Activated CD8-positive, alpha-beta T cell treated with anti-CD3 and anti-CD28 coated beads for 36 hours (primary cell): ENCODE measurements around the gene AGBL1. TPM values are rescaled to one million over a fixed set of nuclear protein-coding genes. Genes with fewer than 3 reads are reported as not detected.

Experiments used
- ATAC-seq: fragments of 200-7000 bp; cut with Tn5 transposase; one replicate; pipeline ENCODE4 v1.10.0; 2021; ENCODE audit warnings: mild to moderate bottlenecking, moderate library complexity
- CTCF ChIA-PET: fragments of 350-600 bp; sonication (Branson Sonifier 250); formaldehyde crosslinking; loops from one replicate; lab custom pipeline; 2021; ENCODE audit warnings: antibody characterized with exemption; lab: Charles Lee
- POLR2A ChIA-PET: fragments of 350-600 bp; sonication (Branson Sonifier 250); formaldehyde crosslinking; loops from one replicate; lab custom pipeline; 2021; ENCODE audit warnings: antibody characterized with exemption; lab: Charles Lee
- DNase-seq: peaks from one replicate; pipeline ENCODE4 v3.0.0-alpha.2; 2020
- H3K27ac Mint-ChIP-seq: one replicate; pipeline ENCODE4 v1.8.0; 2021; ENCODE audit warnings: mild to moderate bottlenecking, mixed read lengths
- H3K27me3 Mint-ChIP-seq: one replicate; pipeline ENCODE4 v1.8.0; 2021; ENCODE audit warnings: mixed read lengths
- H3K36me3 Mint-ChIP-seq: one replicate; pipeline ENCODE4 v1.8.0; 2021; ENCODE audit warnings: low read depth, mixed read lengths
- H3K4me1 Mint-ChIP-seq: one replicate; pipeline ENCODE4 v1.8.0; 2021; ENCODE audit warnings: low read depth, mixed read lengths
- H3K4me3 Mint-ChIP-seq: one replicate; pipeline ENCODE4 v1.8.0; 2021; ENCODE audit warnings: mild to moderate bottlenecking, moderate library complexity, mixed read lengths
- H3K9me3 Mint-ChIP-seq: one replicate; pipeline ENCODE4 v1.8.0; 2021; ENCODE audit warnings: mixed read lengths
- CTCF ChIP-seq: fragments of 200-600 bp; IDR thresholded peaks from one replicate; pipeline ENCODE4 v1.8.0; 2022; ENCODE audit warnings: antibody characterized with exemption, mild to moderate bottlenecking
- intact Hi-C: fragments of 100-400 bp; cut with micrococcal nuclease; formaldehyde crosslinking; loops from one replicate; pipeline ENCODE4 v1.10.0; 2022
- total RNA-seq, 2 experiments: library from RNA; stranded (reverse); gene quantifications; one replicate each; pipeline ENCODE4 v1.2.3, GENCODE V29; 2021

AGBL1 gene
- total RNA-seq, 2 experiments from 2014 or later: not detected

- POLR2A ChIA-PET: no interaction called here
- H3K4me1 Mint-ChIP-seq: no peaks in the 10 kb centered on the region
- intact Hi-C loops: no loop called here
- H3K27ac Mint-ChIP-seq: no peak overlapping the region
- H3K4me3 Mint-ChIP-seq: no peak overlapping the region
- ATAC-seq (no peak), DNase-seq (no peak)
- H3K36me3 Mint-ChIP-seq: no peaks in the 10 kb centered on the region
- H3K9me3 Mint-ChIP-seq: peaks cover 6% of the 10 kb centered on the region
- H3K27me3 Mint-ChIP-seq: peaks cover 6% of the 10 kb centered on the region
- no peak for TF ChIP-seq CTCF
- CTCF ChIA-PET: no interaction called here
Observed at GRCh38 chr15:86064326-86064725, 15.3 kb upstream of the AGBL1 start.

GRCh38 chr15:86066174-86066834, 13.4 kb upstream of the AGBL1 start:
- H3K27me3 Mint-ChIP-seq: peaks cover 6% of the 10 kb centered on the region

GRCh38 chr15:86073281-86073680, 6.4 kb upstream of the AGBL1 start:
- H3K36me3 Mint-ChIP-seq: no peaks in the 10 kb centered on the region
- peaks cover 2% of the 10 kb centered on the region for H3K27me3 Mint-ChIP-seq
- intact Hi-C loops: no loop called here
- DNase-seq (no peak), ATAC-seq (no peak)
- H3K9me3 Mint-ChIP-seq: no peaks in the 10 kb centered on the region
- H3K4me1 Mint-ChIP-seq: no peaks in the 10 kb centered on the region
- TF ChIP-seq CTCF: no peak
- ChIA-PET CTCF (no interaction called here), POLR2A (no interaction called here)
- H3K4me3 Mint-ChIP-seq: no peak overlapping the region
- H3K27ac Mint-ChIP-seq: no peak overlapping the region

More at GRCh38 chr15:86066174-86066834, 13.4 kb upstream of the AGBL1 start:
- H3K4me3 Mint-ChIP-seq: no peak overlapping the region
- TF ChIP-seq CTCF: no peak
- DNase-seq: no peak
- H3K4me1 Mint-ChIP-seq: no peaks in the 10 kb centered on the region
- H3K27ac Mint-ChIP-seq: no peak overlapping the region
- ChIA-PET CTCF (no interaction called here), POLR2A (no interaction called here)
- no peak for ATAC-seq
- no peaks in the 10 kb centered on the region for H3K36me3 Mint-ChIP-seq
- peaks cover 6% of the 10 kb centered on the region for H3K9me3 Mint-ChIP-seq
- intact Hi-C loops: no loop called here

- Mint-ChIP-seq H3K36me3 (no peaks in the 10 kb centered on the region), H3K4me3 (no peak overlapping the region), H3K27me3 (peaks cover 2% of the 10 kb centered on the region), H3K27ac (no peak overlapping the region), H3K4me1 (no peaks in the 10 kb centered on the region), H3K9me3 (no peaks in the 10 kb centered on the region)
- no peak for DNase-seq
- ChIA-PET CTCF (no interaction called here), POLR2A (no interaction called here)
- ATAC-seq: no peak
- TF ChIP-seq CTCF: no peak
- intact Hi-C loops: no loop called here
Observed at GRCh38 chr15:86076468-86076867, 3.2 kb upstream of the AGBL1 start.

- Mint-ChIP-seq H3K27ac (no peak overlapping the region), H3K27me3 (peaks cover 2% of the 10 kb centered on the region), H3K36me3 (no peaks in the 10 kb centered on the region), H3K4me3 (no peak overlapping the region), H3K4me1 (no peaks in the 10 kb centered on the region), H3K9me3 (no peaks in the 10 kb centered on the region)
- intact Hi-C loops: no loop called here
- ATAC-seq: no peak
- CTCF ChIA-PET: no interaction called here
- POLR2A ChIA-PET: no interaction called here
- no peak for TF ChIP-seq CTCF
- DNase-seq: no peak
Observed at GRCh38 chr15:86077070-86077469, 2.6 kb upstream of the AGBL1 start.
